Kidney epithelial cell (primary cell): ENCODE data around the gene DHX32. TPM values are rescaled to one million over a fixed set of nuclear protein-coding genes. Genes with fewer than 3 reads are reported as not detected.
"Not testable (repeated sequence)": the region's sequence is repeated elsewhere in the genome, so short reads cannot be mapped to it uniquely, and the experiment has no call there.

Source experiments
- DNase-seq: peaks from one replicate; pipeline ENCODE4 v3.0.0-alpha.2; 2010; ENCODE audit warnings: low read depth
- H3K27me3 ChIP-seq: 2 replicates; pipeline ENCODE4 v1.6.0; 2011; ENCODE audit warnings: low read length; ENCODE audit not compliant: control insufficient read depth, insufficient read depth
- H3K36me3 ChIP-seq: 2 replicates; pipeline ENCODE4 v1.5.1; 2011; ENCODE audit warnings: low read length; ENCODE audit not compliant: control insufficient read depth, insufficient read depth
- H3K4me3 ChIP-seq: 2 replicates; pipeline ENCODE4 v1.5.1; 2011; ENCODE audit warnings: low read depth, mild to moderate bottlenecking, control low read depth, low read length
- CTCF ChIP-seq: IDR thresholded peaks from 2 replicates; pipeline ENCODE4 v1.5.1; 2011; ENCODE audit warnings: mild to moderate bottlenecking, moderate library complexity, low read length, control low read depth, inconsistent platforms; ENCODE audit not compliant: insufficient read depth, poor library complexity, severe bottlenecking
- total RNA-seq: library from RNA; depleted of rRNA; stranded (reverse); fragments of >200 nt; gene quantifications from 2 replicates; pipeline ENCODE4 v1.2.3, GENCODE V29; 2015

Gene DHX32, protein sequence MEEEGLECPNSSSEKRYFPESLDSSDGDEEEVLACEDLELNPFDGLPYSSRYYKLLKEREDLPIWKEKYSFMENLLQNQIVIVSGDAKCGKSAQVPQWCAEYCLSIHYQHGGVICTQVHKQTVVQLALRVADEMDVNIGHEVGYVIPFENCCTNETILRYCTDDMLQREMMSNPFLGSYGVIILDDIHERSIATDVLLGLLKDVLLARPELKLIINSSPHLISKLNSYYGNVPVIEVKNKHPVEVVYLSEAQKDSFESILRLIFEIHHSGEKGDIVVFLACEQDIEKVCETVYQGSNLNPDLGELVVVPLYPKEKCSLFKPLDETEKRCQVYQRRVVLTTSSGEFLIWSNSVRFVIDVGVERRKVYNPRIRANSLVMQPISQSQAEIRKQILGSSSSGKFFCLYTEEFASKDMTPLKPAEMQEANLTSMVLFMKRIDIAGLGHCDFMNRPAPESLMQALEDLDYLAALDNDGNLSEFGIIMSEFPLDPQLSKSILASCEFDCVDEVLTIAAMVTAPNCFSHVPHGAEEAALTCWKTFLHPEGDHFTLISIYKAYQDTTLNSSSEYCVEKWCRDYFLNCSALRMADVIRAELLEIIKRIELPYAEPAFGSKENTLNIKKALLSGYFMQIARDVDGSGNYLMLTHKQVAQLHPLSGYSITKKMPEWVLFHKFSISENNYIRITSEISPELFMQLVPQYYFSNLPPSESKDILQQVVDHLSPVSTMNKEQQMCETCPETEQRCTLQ
- total RNA-seq: 33.4 and 37.2 TPM in 2 replicates

- no peak within 1 kb of the TSS for H3K4me3 ChIP-seq
- no peak for TF ChIP-seq CTCF
- no peaks in the 10 kb centered on the region for H3K27me3 ChIP-seq
- no peak for DNase-seq
- no peaks in the 10 kb centered on the region for H3K36me3 ChIP-seq
Observed at GRCh38 chr10:125881192-125881591, at the start of gene DHX32. TSS of gene DHX32 (minus strand) at chr10:125881292. CDS start at chr10:125880824, 468 bp downstream.

DNA sequence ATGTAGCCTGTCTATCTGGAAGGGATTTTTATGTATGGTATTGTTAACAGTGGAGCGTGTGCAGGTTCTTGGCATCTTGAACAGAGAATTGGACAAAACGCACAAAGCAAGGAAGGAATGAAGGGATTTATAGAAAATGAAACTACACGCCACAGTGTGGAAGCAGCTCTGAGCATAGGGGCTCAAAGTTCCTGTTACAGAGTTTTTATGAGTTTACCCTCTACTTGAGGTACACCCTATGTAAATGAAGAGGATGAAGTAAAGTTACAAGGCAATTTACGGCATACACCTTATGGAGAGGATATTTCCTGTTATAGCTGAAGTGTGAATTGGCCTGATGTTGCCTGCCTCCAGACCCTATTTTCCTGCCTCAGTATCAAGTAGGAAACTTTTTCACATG lies 48.5 kb upstream of the DHX32 start:
- Histone ChIP-seq H3K27me3 (no peaks in the 10 kb centered on the region), H3K4me3 (no peak overlapping the region), H3K36me3 (no peaks in the 10 kb centered on the region)
- TF ChIP-seq CTCF: no peak
- DNase-seq: no peak

GRCh38 chr10:125928928-125929585 lies 48.0 kb upstream of the DHX32 start:
- H3K4me3 ChIP-seq: no peak overlapping the region
- no peak for TF ChIP-seq CTCF
- no peaks in the 10 kb centered on the region for H3K36me3 ChIP-seq
- H3K27me3 ChIP-seq: no peaks in the 10 kb centered on the region
- DNase-seq: no peak

DNA sequence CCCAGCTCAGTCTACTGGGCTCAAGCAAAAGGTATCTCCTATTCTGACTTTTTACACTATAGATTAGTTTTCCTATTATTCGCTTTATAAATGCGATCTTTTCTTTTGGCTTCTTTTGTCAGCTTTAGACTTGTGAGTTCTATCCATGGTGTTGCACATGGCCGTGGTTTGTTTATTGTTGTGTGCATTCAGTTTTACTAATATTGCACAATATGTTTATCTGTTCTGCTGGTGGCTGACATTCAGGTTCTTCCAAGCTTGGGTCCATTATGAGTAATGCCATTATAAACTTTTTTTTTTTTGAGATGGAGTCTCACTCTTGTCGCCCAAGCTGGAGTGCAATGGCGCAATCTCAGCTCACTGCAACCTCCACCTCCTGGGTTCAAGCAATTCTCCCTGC lies 46.2 kb upstream of the DHX32 start:
- not testable (repeated sequence) for H3K27me3 ChIP-seq, H3K36me3 ChIP-seq, DNase-seq, H3K4me3 ChIP-seq

DNA sequence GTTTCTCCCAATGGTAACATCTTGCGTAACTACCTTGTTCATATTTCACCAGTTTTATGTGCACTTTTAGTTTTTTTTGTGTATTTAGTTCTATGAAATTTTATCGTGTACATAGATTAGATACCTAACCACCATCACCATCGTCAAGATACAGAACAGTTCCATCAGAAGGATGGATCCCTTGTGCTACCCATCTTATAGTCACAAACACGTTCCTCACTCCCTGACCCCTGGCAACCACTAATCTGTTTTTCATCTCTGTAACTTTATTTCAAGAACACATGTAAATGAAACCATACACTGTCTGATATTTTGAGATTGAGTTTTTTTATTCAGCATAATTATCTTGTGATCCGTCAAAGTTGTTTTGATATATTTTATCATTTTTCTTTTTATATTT lies 45.2 kb upstream of the DHX32 start:
- DNase-seq: no peak
- Histone ChIP-seq H3K4me3 (no peak overlapping the region), H3K36me3 (no peaks in the 10 kb centered on the region), H3K27me3 (no peaks in the 10 kb centered on the region)
- no peak for TF ChIP-seq CTCF

DNA sequence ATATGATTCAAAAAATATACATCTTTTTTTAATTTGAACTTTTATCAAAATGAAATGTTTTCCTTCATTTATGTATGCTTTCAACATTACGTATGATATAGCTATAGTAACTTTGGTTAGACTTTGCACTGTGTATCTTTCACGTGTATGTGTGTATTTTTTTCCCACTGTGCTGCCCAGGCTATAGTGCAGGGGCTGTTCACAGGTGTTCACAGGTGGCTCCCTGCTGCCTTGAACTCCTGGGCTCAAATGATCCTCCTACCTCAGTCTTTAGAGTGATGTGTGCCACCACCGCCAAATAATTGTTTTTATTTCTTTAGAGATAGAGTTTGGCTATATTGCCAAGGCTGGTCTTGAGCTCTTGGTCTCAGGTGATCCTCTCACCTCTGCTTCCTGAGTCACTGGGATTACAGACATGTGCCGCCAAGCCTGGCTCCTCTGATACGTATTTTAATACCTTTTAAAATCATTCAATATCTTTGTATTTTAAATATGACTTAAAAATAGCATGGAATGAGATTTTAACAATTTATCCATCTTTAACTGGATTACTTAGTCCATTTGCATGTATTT lies 44.3 kb upstream of the DHX32 start:
- Histone ChIP-seq H3K36me3 (no peaks in the 10 kb centered on the region), H3K27me3 (no peaks in the 10 kb centered on the region), H3K4me3 (no peak overlapping the region)
- TF ChIP-seq CTCF: no peak
- DNase-seq: no peak

- not testable (repeated sequence) for H3K27me3 ChIP-seq, H3K36me3 ChIP-seq, H3K4me3 ChIP-seq, DNase-seq
Observed at GRCh38 chr10:125921643-125922306, 40.7 kb upstream of the DHX32 start.

DNA sequence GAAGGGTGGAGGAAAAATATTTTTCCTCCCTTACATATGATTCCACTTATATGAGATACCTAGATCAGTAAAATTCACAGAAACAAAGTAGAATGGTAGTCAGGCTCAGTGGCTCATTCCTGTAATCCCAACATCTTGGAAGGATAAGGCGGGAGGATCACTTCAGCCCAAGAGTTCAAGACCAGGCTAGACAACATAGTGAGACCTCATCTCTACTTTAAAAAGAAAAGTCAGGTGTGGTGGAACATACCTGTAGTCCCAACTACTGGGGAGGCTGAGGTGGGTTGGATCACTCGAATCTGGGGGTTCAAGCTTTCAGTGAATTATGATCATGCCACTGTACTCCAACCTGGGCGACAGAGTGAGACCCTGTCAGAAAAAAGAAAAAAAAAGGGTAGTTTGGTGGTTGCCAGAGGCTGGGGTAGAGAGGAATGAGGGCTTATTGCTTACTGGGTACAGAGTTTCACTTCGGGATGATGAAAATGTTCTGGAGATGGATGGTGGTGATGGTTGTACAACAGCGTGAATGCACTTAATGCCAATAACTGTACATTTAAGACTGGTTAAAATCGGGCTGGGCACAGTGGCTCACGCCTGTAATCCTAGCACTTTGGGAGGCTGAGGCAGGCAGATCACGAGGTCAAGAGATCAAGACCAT lies 36.7 kb upstream of the DHX32 start:
- H3K27me3 ChIP-seq, H3K4me3 ChIP-seq, H3K36me3 ChIP-seq, DNase-seq: not testable (repeated sequence)
